ENCODE results near the gene PCDH9. TPM values are rescaled to one million over a fixed set of nuclear protein-coding genes. Genes with fewer than 3 reads are reported as not detected.

Gene PCDH9
- total RNA-seq, 1 donor from 2014 or later, result 0.40 TPM

GRCh38 chr13:66826398-66826797, 403.7 kb downstream of the PCDH9 start:
- DNase-seq (ENCODE audit: low read depth), result no peak
- no peak for TF ChIP-seq CTCF (conservative IDR thresholded peaks at IDR 0.05; ENCODE audit: low read depth, low read length)
- no peak overlapping the region for H3K4me3 ChIP-seq (ENCODE audit: low read depth, low read length)

- no peak for TF ChIP-seq CTCF (conservative IDR thresholded peaks at IDR 0.05; ENCODE audit: low read depth, low read length)
- H3K4me3 ChIP-seq (ENCODE audit: low read depth, low read length), result no peak overlapping the region
- no peak for DNase-seq (ENCODE audit: low read depth)
Observed at GRCh38 chr13:66821551-66821950, 408.6 kb downstream of the PCDH9 start.

- no peak for TF ChIP-seq CTCF (conservative IDR thresholded peaks at IDR 0.05; ENCODE audit: low read depth, low read length)
- no peak overlapping the region for H3K4me3 ChIP-seq (ENCODE audit: low read depth, low read length)
- DNase-seq (ENCODE audit: low read depth), result no peak
Observed at GRCh38 chr13:66811455-66811854, 418.7 kb downstream of the PCDH9 start.

GRCh38 chr13:66809485-66809884, 420.7 kb downstream of the PCDH9 start:
- TF ChIP-seq CTCF (conservative IDR thresholded peaks at IDR 0.05; ENCODE audit: low read depth, low read length), result no peak
- no peak overlapping the region for H3K4me3 ChIP-seq (ENCODE audit: low read depth, low read length)
- DNase-seq (ENCODE audit: low read depth), result no peak

GRCh38 chr13:66807251-66807650, 422.9 kb downstream of the PCDH9 start:
- H3K4me3 ChIP-seq (ENCODE audit: low read depth, low read length), result no peak overlapping the region
- TF ChIP-seq CTCF (conservative IDR thresholded peaks at IDR 0.05; ENCODE audit: low read depth, low read length), result no peak
- no peak for DNase-seq (ENCODE audit: low read depth)

GRCh38 chr13:66805657-66806056, 424.5 kb downstream of the PCDH9 start:
- DNase-seq (ENCODE audit: low read depth), result no peak
- no peak overlapping the region for H3K4me3 ChIP-seq (ENCODE audit: low read depth, low read length)
- no peak for TF ChIP-seq CTCF (conservative IDR thresholded peaks at IDR 0.05; ENCODE audit: low read depth, low read length)

GRCh38 chr13:66803808-66804456, 426.2 kb downstream of the PCDH9 start:
- DNase-seq (ENCODE audit: low read depth), result no peak
- no peak overlapping the region for H3K4me3 ChIP-seq (ENCODE audit: low read depth, low read length)
- no peak for TF ChIP-seq CTCF (conservative IDR thresholded peaks at IDR 0.05; ENCODE audit: low read depth, low read length)

Measured in epithelial cell of proximal tubule (primary cell).